WTC11 (cell line): ENCODE results near the gene RIN3. TPM values are rescaled to one million over a fixed set of nuclear protein-coding genes. Genes with fewer than 3 reads are reported as not detected.

Source experiments
- ATAC-seq: fragments of 200-7000 bp; cut with Tn5 transposase; 2 replicates; pipeline ENCODE4 v1.10.0; 2021; ENCODE audit warnings: mild to moderate bottlenecking, moderate library complexity
- CTCF ChIA-PET: fragments of 300-600 bp; sonication (Branson Sonifier 250); formaldehyde crosslinking; loops from one replicate; lab custom pipeline; 2021; ENCODE audit warnings: antibody characterized with exemption; lab: Charles Lee
- POLR2A ChIA-PET: fragments of 350-600 bp; sonication (Branson Sonifier 250); formaldehyde crosslinking; loops from one replicate; lab custom pipeline; 2021; ENCODE audit warnings: antibody characterized with exemption; lab: Charles Lee
- DNase-seq: peaks from one replicate; pipeline ENCODE4 v3.0.0; 2021; ENCODE audit warnings: low spot score
- H3K27ac Mint-ChIP-seq: 2 replicates; pipeline ENCODE4 v1.8.0; 2021; ENCODE audit warnings: mixed read lengths
- H3K27me3 Mint-ChIP-seq: 2 replicates; pipeline ENCODE4 v1.8.0; 2021; ENCODE audit warnings: low read depth, mild to moderate bottlenecking, moderate library complexity, mixed read lengths
- H3K36me3 Mint-ChIP-seq: 2 replicates; pipeline ENCODE4 v1.8.0; 2021; ENCODE audit warnings: mixed read lengths
- H3K4me1 Mint-ChIP-seq: 2 replicates; pipeline ENCODE4 v1.8.0; 2022; ENCODE audit warnings: mixed read lengths
- H3K4me3 Mint-ChIP-seq: 2 replicates; pipeline ENCODE4 v1.8.0; 2021; ENCODE audit warnings: mild to moderate bottlenecking, moderate library complexity, mixed read lengths
- H3K9me3 Mint-ChIP-seq: 2 replicates; pipeline ENCODE4 v1.8.0; 2021; ENCODE audit warnings: mixed read lengths
- ELF4 ChIP-seq: sonication (generic); formaldehyde crosslinking; IDR thresholded peaks from 2 replicates; pipeline ENCODE4 v1.8.1; 2022; ENCODE audit warnings: low read depth, mild to moderate bottlenecking, moderate library complexity, missing genetic modification reagents
- FOXP1 ChIP-seq: sonication (generic); formaldehyde crosslinking; IDR thresholded peaks from 2 replicates; pipeline ENCODE4 v1.8.0; 2022; ENCODE audit warnings: missing genetic modification reagents, mild to moderate bottlenecking, moderate library complexity, borderline replicate concordance
- GTF2I ChIP-seq: fragments of 250-450 bp; sonication (Bioruptor Pico); conservative IDR thresholded peaks from 2 replicates; pipeline ENCODE4 v1.4.0; 2021; ENCODE audit warnings: mild to moderate bottlenecking
- MXD4 ChIP-seq: fragments of 250-450 bp; sonication (Bioruptor Pico); IDR thresholded peaks from 2 replicates; pipeline ENCODE4 v1.8.0; 2021; ENCODE audit warnings: mild to moderate bottlenecking, moderate library complexity, borderline replicate concordance
- MYBL2 ChIP-seq: sonication (generic); formaldehyde crosslinking; IDR thresholded peaks from 2 replicates; pipeline ENCODE4 v1.8.1; 2023; ENCODE audit warnings: mild to moderate bottlenecking, moderate library complexity, missing genetic modification reagents
- NR3C1 ChIP-seq: sonication (generic); formaldehyde crosslinking; conservative IDR thresholded peaks from 2 replicates; pipeline ENCODE4 v1.8.1; 2023; ENCODE audit warnings: low read depth, mild to moderate bottlenecking, missing genetic modification reagents
- SMAD3 ChIP-seq: sonication (generic); formaldehyde crosslinking; IDR thresholded peaks from 2 replicates; pipeline ENCODE4 v1.8.0; 2022; ENCODE audit warnings: missing genetic modification reagents, mild to moderate bottlenecking, borderline replicate concordance
- TEAD4 ChIP-seq: sonication (generic); formaldehyde crosslinking; IDR thresholded peaks from 2 replicates; pipeline ENCODE4 v1.8.0; 2022; ENCODE audit warnings: mild to moderate bottlenecking, missing genetic modification reagents
- ZNF121 ChIP-seq: sonication (generic); formaldehyde crosslinking; IDR thresholded peaks from 2 replicates; pipeline ENCODE4 v1.8.0; 2023; ENCODE audit warnings: missing genetic modification reagents
- ZNF416 ChIP-seq: fragments of 250-450 bp; sonication (Bioruptor Pico); IDR thresholded peaks from 2 replicates; pipeline ENCODE4 v1.9.0; 2021; ENCODE audit warnings: mild to moderate bottlenecking, inconsistent platforms
- ZNF671 ChIP-seq: fragments of 250-450 bp; sonication (Bioruptor Pico); IDR thresholded peaks from 2 replicates; pipeline ENCODE4 v1.8.0; 2021; ENCODE audit warnings: mild to moderate bottlenecking
- total RNA-seq: library from RNA; stranded (reverse); gene quantifications from 3 replicates; pipeline ENCODE4 v1.2.3, GENCODE V29; 2021
- TF ChIP-seq, protein P1 (sequence below): sonication (generic); formaldehyde crosslinking; IDR thresholded peaks from 2 replicates; pipeline ENCODE4 v1.8.0; 2023; ENCODE audit warnings: mild to moderate bottlenecking, missing genetic modification reagents
- TF ChIP-seq, protein P2 (sequence below): sonication (generic); formaldehyde crosslinking; IDR thresholded peaks from 2 replicates; pipeline ENCODE4 v1.8.1; 2023; ENCODE audit warnings: mild to moderate bottlenecking, missing genetic modification reagents, borderline replicate concordance
- TF ChIP-seq, protein P3 (sequence below): fragments of 250-450 bp; sonication (Bioruptor Pico); IDR thresholded peaks from 2 replicates; pipeline ENCODE4 v2.1.2; 2022; ENCODE audit warnings: mild to moderate bottlenecking, moderate library complexity
- TF ChIP-seq, protein P4 (sequence below): sonication (generic); formaldehyde crosslinking; conservative IDR thresholded peaks from 2 replicates; pipeline ENCODE4 v1.8.1; 2022; ENCODE audit warnings: mild to moderate bottlenecking, missing genetic modification reagents
- TF ChIP-seq, protein P5 (sequence below): sonication (generic); formaldehyde crosslinking; IDR thresholded peaks from 2 replicates; pipeline ENCODE4 v1.8.1; 2022; ENCODE audit warnings: low read depth, mild to moderate bottlenecking, moderate library complexity, missing genetic modification reagents, borderline replicate concordance
- TF ChIP-seq, protein P6 (sequence below): fragments of 250-450 bp; sonication (Bioruptor Pico); IDR thresholded peaks from 2 replicates; pipeline ENCODE4 v1.9.0; 2021; ENCODE audit warnings: moderate library complexity, mild to moderate bottlenecking, inconsistent platforms, borderline replicate concordance

RIN3 gene
- total RNA-seq, 1 experiment from 2014 or later, result 3.3 TPM

DNA sequence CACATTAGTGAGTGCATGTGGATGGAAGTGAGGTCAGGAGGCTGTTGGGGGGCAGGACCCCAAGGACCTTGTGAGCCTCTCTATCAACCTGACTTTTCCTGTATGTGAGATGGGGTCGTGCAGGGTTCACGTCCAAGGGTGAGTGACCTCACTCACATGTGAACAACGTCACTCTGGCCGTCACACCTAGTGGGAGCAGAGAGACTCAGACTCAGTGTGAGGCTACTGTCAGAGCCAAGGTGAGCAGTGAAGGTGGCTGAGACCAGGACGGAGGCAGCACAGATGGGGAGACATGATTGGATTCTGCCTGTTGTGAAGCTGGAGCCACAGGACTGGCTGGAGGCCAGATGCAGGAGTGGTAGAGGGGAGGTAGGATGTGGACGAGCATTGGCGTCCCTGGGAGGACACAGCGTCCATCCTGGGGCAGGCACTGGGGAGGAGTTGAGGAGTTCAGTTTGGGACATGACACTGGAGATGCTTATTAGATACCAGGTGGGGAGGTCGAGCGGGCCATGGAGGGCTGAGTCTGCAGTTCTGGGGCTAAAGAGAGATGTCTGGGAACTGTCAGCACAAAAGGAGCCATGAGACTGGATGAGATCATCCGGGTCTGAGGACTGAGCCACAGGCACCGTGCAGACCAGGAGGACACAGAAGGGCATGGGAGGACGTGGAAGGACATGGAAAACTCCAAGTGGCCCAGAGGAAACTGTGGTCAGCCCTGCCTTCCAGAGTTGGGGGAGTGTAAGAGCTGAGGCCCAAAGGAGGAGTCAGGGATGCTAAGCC lies 142.0 kb downstream of the RIN3 start:
- CTCF ChIA-PET, result interaction anchor here (0.7 to 1.7 kb wide), 3 partner anchors 31 to 59 kb away, joined by 3 to 5 read pairs (median 4); no protein-coding TSS in a partner anchor
- Mint-ChIP-seq H3K4me1 (no peaks in the 10 kb centered on the region), H3K9me3 (no peaks in the 10 kb centered on the region), H3K27ac (no peak overlapping the region; the same call in 1 of the 2 replicates), H3K36me3 (no peaks in the 10 kb centered on the region), H3K27me3 (no peaks in the 10 kb centered on the region), H3K4me3 (no peak overlapping the region)
- POLR2A ChIA-PET, result no interaction called here
- no peak for DNase-seq
- TF ChIP-seq, protein P1, sequence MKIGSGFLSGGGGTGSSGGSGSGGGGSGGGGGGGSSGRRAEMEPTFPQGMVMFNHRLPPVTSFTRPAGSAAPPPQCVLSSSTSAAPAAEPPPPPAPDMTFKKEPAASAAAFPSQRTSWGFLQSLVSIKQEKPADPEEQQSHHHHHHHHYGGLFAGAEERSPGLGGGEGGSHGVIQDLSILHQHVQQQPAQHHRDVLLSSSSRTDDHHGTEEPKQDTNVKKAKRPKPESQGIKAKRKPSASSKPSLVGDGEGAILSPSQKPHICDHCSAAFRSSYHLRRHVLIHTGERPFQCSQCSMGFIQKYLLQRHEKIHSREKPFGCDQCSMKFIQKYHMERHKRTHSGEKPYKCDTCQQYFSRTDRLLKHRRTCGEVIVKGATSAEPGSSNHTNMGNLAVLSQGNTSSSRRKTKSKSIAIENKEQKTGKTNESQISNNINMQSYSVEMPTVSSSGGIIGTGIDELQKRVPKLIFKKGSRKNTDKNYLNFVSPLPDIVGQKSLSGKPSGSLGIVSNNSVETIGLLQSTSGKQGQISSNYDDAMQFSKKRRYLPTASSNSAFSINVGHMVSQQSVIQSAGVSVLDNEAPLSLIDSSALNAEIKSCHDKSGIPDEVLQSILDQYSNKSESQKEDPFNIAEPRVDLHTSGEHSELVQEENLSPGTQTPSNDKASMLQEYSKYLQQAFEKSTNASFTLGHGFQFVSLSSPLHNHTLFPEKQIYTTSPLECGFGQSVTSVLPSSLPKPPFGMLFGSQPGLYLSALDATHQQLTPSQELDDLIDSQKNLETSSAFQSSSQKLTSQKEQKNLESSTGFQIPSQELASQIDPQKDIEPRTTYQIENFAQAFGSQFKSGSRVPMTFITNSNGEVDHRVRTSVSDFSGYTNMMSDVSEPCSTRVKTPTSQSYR (CRISPR knock-in tag), result no peak
- TF ChIP-seq GTF2I, result no peak
- TF ChIP-seq, protein P2, sequence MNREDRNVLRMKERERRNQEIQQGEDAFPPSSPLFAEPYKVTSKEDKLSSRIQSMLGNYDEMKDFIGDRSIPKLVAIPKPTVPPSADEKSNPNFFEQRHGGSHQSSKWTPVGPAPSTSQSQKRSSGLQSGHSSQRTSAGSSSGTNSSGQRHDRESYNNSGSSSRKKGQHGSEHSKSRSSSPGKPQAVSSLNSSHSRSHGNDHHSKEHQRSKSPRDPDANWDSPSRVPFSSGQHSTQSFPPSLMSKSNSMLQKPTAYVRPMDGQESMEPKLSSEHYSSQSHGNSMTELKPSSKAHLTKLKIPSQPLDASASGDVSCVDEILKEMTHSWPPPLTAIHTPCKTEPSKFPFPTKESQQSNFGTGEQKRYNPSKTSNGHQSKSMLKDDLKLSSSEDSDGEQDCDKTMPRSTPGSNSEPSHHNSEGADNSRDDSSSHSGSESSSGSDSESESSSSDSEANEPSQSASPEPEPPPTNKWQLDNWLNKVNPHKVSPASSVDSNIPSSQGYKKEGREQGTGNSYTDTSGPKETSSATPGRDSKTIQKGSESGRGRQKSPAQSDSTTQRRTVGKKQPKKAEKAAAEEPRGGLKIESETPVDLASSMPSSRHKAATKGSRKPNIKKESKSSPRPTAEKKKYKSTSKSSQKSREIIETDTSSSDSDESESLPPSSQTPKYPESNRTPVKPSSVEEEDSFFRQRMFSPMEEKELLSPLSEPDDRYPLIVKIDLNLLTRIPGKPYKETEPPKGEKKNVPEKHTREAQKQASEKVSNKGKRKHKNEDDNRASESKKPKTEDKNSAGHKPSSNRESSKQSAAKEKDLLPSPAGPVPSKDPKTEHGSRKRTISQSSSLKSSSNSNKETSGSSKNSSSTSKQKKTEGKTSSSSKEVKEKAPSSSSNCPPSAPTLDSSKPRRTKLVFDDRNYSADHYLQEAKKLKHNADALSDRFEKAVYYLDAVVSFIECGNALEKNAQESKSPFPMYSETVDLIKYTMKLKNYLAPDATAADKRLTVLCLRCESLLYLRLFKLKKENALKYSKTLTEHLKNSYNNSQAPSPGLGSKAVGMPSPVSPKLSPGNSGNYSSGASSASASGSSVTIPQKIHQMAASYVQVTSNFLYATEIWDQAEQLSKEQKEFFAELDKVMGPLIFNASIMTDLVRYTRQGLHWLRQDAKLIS (CRISPR knock-in tag), result no peak
- TF ChIP-seq, protein P3, sequence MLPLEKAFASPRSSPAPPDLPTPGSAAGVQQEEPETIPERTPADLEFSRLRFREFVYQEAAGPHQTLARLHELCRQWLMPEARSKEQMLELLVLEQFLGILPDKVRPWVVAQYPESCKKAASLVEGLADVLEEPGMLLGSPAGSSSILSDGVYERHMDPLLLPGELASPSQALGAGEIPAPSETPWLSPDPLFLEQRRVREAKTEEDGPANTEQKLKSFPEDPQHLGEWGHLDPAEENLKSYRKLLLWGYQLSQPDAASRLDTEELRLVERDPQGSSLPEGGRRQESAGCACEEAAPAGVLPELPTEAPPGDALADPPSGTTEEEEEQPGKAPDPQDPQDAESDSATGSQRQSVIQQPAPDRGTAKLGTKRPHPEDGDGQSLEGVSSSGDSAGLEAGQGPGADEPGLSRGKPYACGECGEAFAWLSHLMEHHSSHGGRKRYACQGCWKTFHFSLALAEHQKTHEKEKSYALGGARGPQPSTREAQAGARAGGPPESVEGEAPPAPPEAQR (CRISPR knock-in tag), result no peak
- TF ChIP-seq, protein P4, sequence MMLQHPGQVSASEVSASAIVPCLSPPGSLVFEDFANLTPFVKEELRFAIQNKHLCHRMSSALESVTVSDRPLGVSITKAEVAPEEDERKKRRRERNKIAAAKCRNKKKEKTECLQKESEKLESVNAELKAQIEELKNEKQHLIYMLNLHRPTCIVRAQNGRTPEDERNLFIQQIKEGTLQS, result no peak
- TF ChIP-seq, protein P5, sequence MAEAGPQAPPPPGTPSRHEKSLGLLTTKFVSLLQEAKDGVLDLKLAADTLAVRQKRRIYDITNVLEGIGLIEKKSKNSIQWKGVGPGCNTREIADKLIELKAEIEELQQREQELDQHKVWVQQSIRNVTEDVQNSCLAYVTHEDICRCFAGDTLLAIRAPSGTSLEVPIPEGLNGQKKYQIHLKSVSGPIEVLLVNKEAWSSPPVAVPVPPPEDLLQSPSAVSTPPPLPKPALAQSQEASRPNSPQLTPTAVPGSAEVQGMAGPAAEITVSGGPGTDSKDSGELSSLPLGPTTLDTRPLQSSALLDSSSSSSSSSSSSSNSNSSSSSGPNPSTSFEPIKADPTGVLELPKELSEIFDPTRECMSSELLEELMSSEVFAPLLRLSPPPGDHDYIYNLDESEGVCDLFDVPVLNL (CRISPR knock-in tag), result no peak
- TF ChIP-seq ZNF671 (CRISPR knock-in tag), result no peak
- no peak for TF ChIP-seq MXD4 (CRISPR knock-in tag)
- TF ChIP-seq FOXP1 (CRISPR knock-in tag), result no peak
- no peak for ATAC-seq

DNA sequence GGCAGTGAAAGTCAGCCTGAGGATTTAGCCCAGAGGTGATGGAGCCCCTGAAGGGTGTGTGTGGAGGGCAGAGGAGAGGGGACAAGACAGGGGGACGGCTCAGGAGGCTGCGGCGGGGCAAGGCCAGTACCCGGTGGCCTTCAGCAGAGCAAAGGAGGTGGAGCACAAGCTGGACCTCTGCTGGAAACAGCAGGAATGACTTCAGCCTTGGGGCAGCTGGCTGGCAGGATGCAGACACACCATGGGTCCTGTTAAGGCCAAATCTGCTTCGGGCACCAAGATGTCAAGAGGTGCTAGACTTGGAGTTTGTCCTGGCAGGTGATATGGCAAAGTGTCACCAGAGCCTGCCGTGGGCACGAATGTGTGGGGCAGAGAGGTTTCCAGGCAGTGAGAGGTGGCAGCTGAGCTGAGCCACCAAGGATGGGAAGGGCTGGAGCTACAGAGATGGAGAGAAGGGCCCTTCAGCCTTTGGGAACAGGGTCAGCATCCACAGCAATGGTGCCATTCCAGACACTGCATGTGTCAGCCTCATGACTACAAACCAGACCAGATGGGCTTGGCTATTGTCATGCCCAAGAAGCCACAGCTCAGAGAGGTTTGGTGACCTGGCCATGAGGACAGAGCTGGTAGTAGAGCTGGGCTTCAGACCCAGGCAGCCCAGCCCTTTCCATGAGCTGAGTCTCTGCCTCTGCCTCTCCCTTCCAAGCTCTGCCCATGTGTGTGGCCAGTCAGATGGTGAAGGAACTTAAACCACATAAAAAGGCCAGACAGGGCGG lies 142.9 kb downstream of the RIN3 start:
- peak; percentile 43 for ATAC-seq
- H3K27me3 Mint-ChIP-seq, result no peaks in the 10 kb centered on the region
- no peak for TF ChIP-seq SMAD3 (CRISPR knock-in tag)
- no peak for TF ChIP-seq NR3C1 (CRISPR knock-in tag)
- no peak for TF ChIP-seq TEAD4 (CRISPR knock-in tag)
- TF ChIP-seq ELF4 (CRISPR knock-in tag), result no peak
- TF ChIP-seq, protein P2 (CRISPR knock-in tag), result no peak
- TF ChIP-seq, protein P6, sequence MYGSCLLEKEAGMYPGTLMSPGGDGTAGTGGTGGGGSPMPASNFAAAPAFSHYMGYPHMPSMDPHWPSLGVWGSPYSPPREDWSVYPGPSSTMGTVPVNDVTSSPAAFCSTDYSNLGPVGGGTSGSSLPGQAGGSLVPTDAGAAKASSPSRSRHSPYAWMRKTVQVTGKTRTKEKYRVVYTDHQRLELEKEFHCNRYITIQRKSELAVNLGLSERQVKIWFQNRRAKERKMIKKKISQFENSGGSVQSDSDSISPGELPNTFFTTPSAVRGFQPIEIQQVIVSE, result no peak
- TF ChIP-seq MYBL2, result no peak
- no peak for TF ChIP-seq ZNF121
- TF ChIP-seq ZNF671 (CRISPR knock-in tag), result no peak
- TF ChIP-seq MXD4 (CRISPR knock-in tag), result no peak
- no peak for TF ChIP-seq ZNF416

More for the DNA sequence above, 142.9 kb downstream of the RIN3 start:
- Mint-ChIP-seq H3K9me3 (no peaks in the 10 kb centered on the region), H3K27ac (no peak overlapping the region; the same call in 1 of the 2 replicates), H3K36me3 (no peaks in the 10 kb centered on the region), H3K4me1 (no peaks in the 10 kb centered on the region), H3K4me3 (no peak overlapping the region)
- CTCF ChIA-PET, result interaction anchor here (0.7 to 1.7 kb wide), 3 partner anchors 30 to 60 kb away, joined by 3 to 5 read pairs (median 4); no protein-coding TSS in a partner anchor
- DNase-seq, result no peak
- POLR2A ChIA-PET, result interaction anchor here (0.5 kb wide), 1 partner anchor 462 kb away, joined by 3 read pairs; no protein-coding TSS in a partner anchor
